ENCODE measurements around the gene CALCR.

CALCR gene

GRCh38 chr7:93562936-93563335, 11.6 kb downstream of the CALCR start:
- no peaks in the 10 kb centered on the region for H3K36me3 ChIP-seq
- DNase-seq: no peak
- H3K9me3 ChIP-seq (ENCODE audit: severe bottlenecking): no peaks in the 10 kb centered on the region
- H3K4me3 ChIP-seq (ENCODE audit: low read depth, low read length): no peak overlapping the region
- H3K27ac ChIP-seq: no peak overlapping the region
- no peak for TF ChIP-seq CTCF (IDR thresholded peaks at IDR 0.05; ENCODE audit: low read depth, low read length)
- H3K27me3 ChIP-seq (ENCODE audit: insufficient read depth, low read depth, severe bottlenecking): no peaks in the 10 kb centered on the region

DNA sequence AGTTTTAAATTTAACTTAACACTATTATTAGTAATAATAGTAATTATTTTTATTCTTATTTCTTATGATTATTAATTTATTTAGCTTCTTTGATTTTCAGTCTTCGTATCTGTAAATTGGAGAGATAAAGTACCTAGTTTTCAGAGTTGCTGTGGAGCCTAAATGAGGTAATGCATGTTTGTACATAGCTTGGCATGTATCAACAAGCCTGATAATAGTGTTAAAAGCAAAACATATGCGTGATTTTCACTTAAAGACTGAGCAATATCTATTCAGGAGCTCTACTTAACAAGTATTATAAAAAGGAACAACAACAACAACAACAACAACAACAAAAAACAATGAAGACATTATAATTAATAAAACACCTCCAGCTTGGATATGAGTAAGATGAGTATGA, 12.4 kb downstream of the CALCR start:
- no peak overlapping the region for H3K4me3 ChIP-seq (ENCODE audit: low read depth, low read length)
- TF ChIP-seq CTCF (IDR thresholded peaks at IDR 0.05; ENCODE audit: low read depth, low read length): no peak
- no peaks in the 10 kb centered on the region for H3K9me3 ChIP-seq (ENCODE audit: severe bottlenecking)
- H3K36me3 ChIP-seq: no peaks in the 10 kb centered on the region
- H3K27ac ChIP-seq: no peak overlapping the region
- DNase-seq: no peak
- no peaks in the 10 kb centered on the region for H3K27me3 ChIP-seq (ENCODE audit: insufficient read depth, low read depth, severe bottlenecking)

- no peak for TF ChIP-seq CTCF (IDR thresholded peaks at IDR 0.05; ENCODE audit: low read depth, low read length)
- no peak overlapping the region for H3K4me3 ChIP-seq (ENCODE audit: low read depth, low read length)
- H3K9me3 ChIP-seq (ENCODE audit: severe bottlenecking): no peaks in the 10 kb centered on the region
- H3K36me3 ChIP-seq: no peaks in the 10 kb centered on the region
- no peaks in the 10 kb centered on the region for H3K27me3 ChIP-seq (ENCODE audit: insufficient read depth, low read depth, severe bottlenecking)
- DNase-seq: no peak
- H3K27ac ChIP-seq: no peak overlapping the region
Measured at GRCh38 chr7:93559639-93560491, 14.7 kb downstream of the CALCR start.

- no peaks in the 10 kb centered on the region for H3K9me3 ChIP-seq (ENCODE audit: severe bottlenecking)
- H3K27ac ChIP-seq: no peak overlapping the region
- H3K27me3 ChIP-seq (ENCODE audit: insufficient read depth, low read depth, severe bottlenecking): no peaks in the 10 kb centered on the region
- no peak for DNase-seq
- H3K4me3 ChIP-seq (ENCODE audit: low read depth, low read length): no peak overlapping the region
- TF ChIP-seq CTCF (IDR thresholded peaks at IDR 0.05; ENCODE audit: low read depth, low read length): no peak
- H3K36me3 ChIP-seq: no peaks in the 10 kb centered on the region
Measured at GRCh38 chr7:93558705-93559614, 15.6 kb downstream of the CALCR start.

- no peaks in the 10 kb centered on the region for H3K36me3 ChIP-seq
- H3K4me3 ChIP-seq (ENCODE audit: low read depth, low read length): no peak overlapping the region
- no peaks in the 10 kb centered on the region for H3K9me3 ChIP-seq (ENCODE audit: severe bottlenecking)
- no peak overlapping the region for H3K27ac ChIP-seq
- no peak for DNase-seq
- H3K27me3 ChIP-seq (ENCODE audit: insufficient read depth, low read depth, severe bottlenecking): no peaks in the 10 kb centered on the region
- no peak for TF ChIP-seq CTCF (IDR thresholded peaks at IDR 0.05; ENCODE audit: low read depth, low read length)
Measured at GRCh38 chr7:93551931-93552330, 22.6 kb downstream of the CALCR start.

All from WERI-Rb-1 (cell line).